Mammary epithelial cell (primary cell): Measurements from ENCODE around the gene KIF26B.

Experiments
- CTCF ChIP-seq, 2 donors: IDR thresholded peaks in 1 of 2; conservative IDR thresholded peaks in 1 of 2; 2 replicates each; pipeline ENCODE4 v1.5.1; 2011 to 2012; ENCODE audit warnings: inconsistent platforms in 2 of 2, low read length in 2 of 2, mild to moderate bottlenecking in 2 of 2, control low read depth in 1 of 2, low read depth in 1 of 2; ENCODE audit not compliant: insufficient read depth in 1 of 2; ENCODE audit errors: extremely low read depth in 1 of 2
- EZH2 ChIP-seq: IDR thresholded peaks from 2 replicates; pipeline ENCODE4 v1.6.1; 2012; ENCODE audit warnings: low read length, inconsistent platforms, borderline replicate concordance

DNA sequence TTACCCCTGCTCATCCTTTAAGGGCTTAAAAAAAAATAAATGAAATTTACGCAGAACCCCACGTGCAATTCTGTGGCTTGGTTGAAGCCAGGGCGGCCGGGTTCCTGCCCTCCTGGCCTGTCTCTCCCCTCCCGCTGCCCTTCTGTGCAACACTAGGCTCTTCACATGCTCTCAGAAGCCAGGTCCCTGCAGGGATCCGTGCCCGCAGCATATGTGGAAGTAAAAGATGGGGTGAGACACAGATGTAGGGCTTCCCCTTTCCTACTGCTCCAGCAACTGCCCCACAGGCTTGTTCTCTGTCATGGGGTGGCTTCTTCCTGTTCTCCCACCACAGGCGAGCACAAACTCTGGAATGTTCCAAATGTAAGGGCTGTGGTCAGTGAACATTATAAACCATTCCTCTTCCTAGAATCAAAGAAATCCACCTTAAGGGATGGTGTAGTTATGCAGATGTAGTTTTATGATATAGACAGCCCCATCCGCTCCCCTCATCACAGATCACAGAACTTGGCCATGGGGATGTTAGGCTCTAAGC is 535.4 kb downstream of the KIF26B start:
- TF ChIP-seq EZH2, result no peak
- no peak for TF ChIP-seq CTCF (conservative IDR thresholded peaks at IDR 0.05 in 1 of 2, IDR thresholded peaks at IDR 0.05 in 1 of 2; ENCODE audit: extremely low read depth in 1 of 2, insufficient read depth in 1 of 2, low read depth in 1 of 2, low read length in 2 of 2)
